IMR-90 (cell line): Measurements from ENCODE around the gene BPIFB2. TPM values are rescaled to one million over a fixed set of nuclear protein-coding genes. Genes with fewer than 3 reads are reported as not detected.

Source experiments
- ATAC-seq: fragments of 200-7000 bp; cut with Tn5 transposase; 2 replicates; pipeline ENCODE4 v1.9.1; 2020; ENCODE audit warnings: low read depth, mild to moderate bottlenecking, moderate library complexity
- BruUV-seq: library from RNA; stranded (reverse); fragments of 400-500 nt; replicated peaks from 2 replicates; lab custom pipeline; 2021; lab: Mats Ljungman, UMichigan
- CTCF ChIA-PET: fragments of 300-600 bp; formaldehyde crosslinking; extraction: SDS; loops from one replicate; lab custom pipeline; 2021; ENCODE audit warnings: antibody characterized with exemption; lab: Yijun Ruan, JAX
- POLR2A ChIA-PET: fragments of 300-600 bp; sonication (Branson Sonifier 250); formaldehyde crosslinking; loops from one replicate; lab custom pipeline; 2022; ENCODE audit warnings: antibody characterized with exemption; ENCODE audit not compliant: unreplicated experiment; lab: Charles Lee
- DNase-seq: peaks from one replicate; pipeline ENCODE4 v3.0.0; 2013
- H2AFZ ChIP-seq: replicated peaks from 2 replicates; pipeline ENCODE3; 2013; ENCODE audit warnings: low read length, mild to moderate bottlenecking; ENCODE audit not compliant: poor library complexity
- H2AK5ac ChIP-seq: 2 replicates; pipeline ENCODE4 v1.6.1; 2013; ENCODE audit warnings: low read depth, low read length, inconsistent platforms
- H2AK9ac ChIP-seq: replicated peaks from 2 replicates; pipeline ENCODE3; 2013; ENCODE audit warnings: mild to moderate bottlenecking, low read depth, low read length, moderate library complexity; ENCODE audit not compliant: poor library complexity
- H2BK120ac ChIP-seq: 2 replicates; pipeline ENCODE4 v1.6.1; 2013; ENCODE audit warnings: low read depth, low read length, inconsistent platforms
- H2BK15ac ChIP-seq: 3 replicates; pipeline ENCODE4 v1.6.1; 2013; ENCODE audit warnings: low read depth, low read length, inconsistent platforms
- H2BK20ac ChIP-seq: 2 replicates; pipeline ENCODE4 v1.6.1; 2013; ENCODE audit warnings: low read depth, mild to moderate bottlenecking, inconsistent platforms, low read length, moderate library complexity
- H2BK5ac ChIP-seq: 2 replicates; pipeline ENCODE4 v1.6.1; 2013; ENCODE audit warnings: mild to moderate bottlenecking, low read depth, low read length, inconsistent platforms; ENCODE audit not compliant: poor library complexity, severe bottlenecking
- H3K14ac ChIP-seq: replicated peaks from 2 replicates; pipeline ENCODE4 v1.6.1; 2013; ENCODE audit warnings: low read depth, low read length, inconsistent platforms
- H3K18ac ChIP-seq: 2 replicates; pipeline ENCODE4 v1.6.1; 2013; ENCODE audit warnings: low read depth, low read length, control low read depth
- H3K23ac ChIP-seq: 2 replicates; pipeline ENCODE4 v1.6.1; 2013; ENCODE audit warnings: low read depth, low read length, inconsistent platforms
- H3K27ac ChIP-seq: 2 replicates; pipeline ENCODE4 v1.5.1; 2013; ENCODE audit warnings: mild to moderate bottlenecking, control low read depth, low read length; ENCODE audit not compliant: insufficient read depth
- H3K27me3 ChIP-seq: 2 replicates; pipeline ENCODE4 v1.6.1; 2013; ENCODE audit warnings: low read length; ENCODE audit not compliant: control insufficient read depth, insufficient read depth
- H3K36me3 ChIP-seq: 2 replicates; pipeline ENCODE4 v1.6.1; 2013; ENCODE audit warnings: low read length, mixed read lengths; ENCODE audit not compliant: control insufficient read depth, insufficient read depth
- H3K4ac ChIP-seq: 2 replicates; pipeline ENCODE4 v1.6.1; 2013; ENCODE audit warnings: low read depth, low read length, inconsistent platforms
- H3K4me1 ChIP-seq: 2 replicates; pipeline ENCODE4 v1.6.1; 2013; ENCODE audit warnings: low read length, mixed read lengths; ENCODE audit not compliant: control insufficient read depth, insufficient read depth
- H3K4me2 ChIP-seq: 2 replicates; pipeline ENCODE4 v1.6.1; 2013; ENCODE audit warnings: low read depth, mild to moderate bottlenecking, control low read depth, low read length, moderate library complexity
- H3K4me3 ChIP-seq: 2 replicates; pipeline ENCODE4 v1.5.1; 2013; ENCODE audit warnings: low read depth, mild to moderate bottlenecking, control low read depth, low read length, moderate library complexity; ENCODE audit not compliant: insufficient read depth
- H3K56ac ChIP-seq: 2 replicates; pipeline ENCODE4 v1.6.1; 2013; ENCODE audit warnings: low read length, inconsistent platforms; ENCODE audit not compliant: insufficient read depth; ENCODE audit errors: extremely low read depth
- H3K79me1 ChIP-seq, 2 experiments: 2 replicates each; pipeline ENCODE4 v1.6.1; 2013; ENCODE audit warnings: low read length in 2 of 2, inconsistent platforms in 1 of 2, low read depth in 1 of 2
- H3K9ac ChIP-seq: 2 replicates; pipeline ENCODE4 v1.6.1; 2013; ENCODE audit warnings: low read depth, low read length, control low read depth
- H3K9me1 ChIP-seq: 2 replicates; pipeline ENCODE4 v1.6.1; 2013; ENCODE audit warnings: low read length, inconsistent platforms; ENCODE audit not compliant: insufficient read depth
- H3K9me3 ChIP-seq: 2 replicates; pipeline ENCODE4 v1.6.1; 2013; ENCODE audit warnings: low read length; ENCODE audit not compliant: control insufficient read depth, insufficient read depth
- H4K20me1 ChIP-seq: 2 replicates; pipeline ENCODE4 v1.6.1; 2013; ENCODE audit warnings: low read length, inconsistent platforms; ENCODE audit not compliant: insufficient read depth
- H4K5ac ChIP-seq: 2 replicates; pipeline ENCODE4 v1.6.1; 2013; ENCODE audit warnings: mild to moderate bottlenecking, low read depth, low read length, control low read depth
- H4K8ac ChIP-seq, 2 experiments: 2 replicates each; pipeline ENCODE4 v1.6.1; 2013; ENCODE audit warnings: low read depth in 2 of 2, low read length in 2 of 2, control low read depth in 1 of 2, inconsistent platforms in 1 of 2
- H4K91ac ChIP-seq: 2 replicates; pipeline ENCODE4 v1.6.1; 2013; ENCODE audit warnings: low read depth, low read length, inconsistent platforms; ENCODE audit not compliant: insufficient read depth
- BHLHE40 ChIP-seq: fragments of 150-350 bp; IDR thresholded peaks from 2 replicates; pipeline ENCODE4 v1.6.1; 2016; ENCODE audit warnings: mild to moderate bottlenecking, low read depth, low read length
- ELK1 ChIP-seq: fragments of 150-350 bp; IDR thresholded peaks from 2 replicates; pipeline ENCODE4 v1.6.1; 2016; ENCODE audit warnings: low read depth, mild to moderate bottlenecking, low read length, moderate library complexity, borderline replicate concordance
- MAFK ChIP-seq: IDR thresholded peaks from 2 replicates; pipeline ENCODE4 v1.6.1; 2012; ENCODE audit warnings: low read depth, low read length, improper control_type of control experiment
- MAZ ChIP-seq: IDR thresholded peaks from 2 replicates; pipeline ENCODE4 v1.6.1; 2012; ENCODE audit warnings: low read depth, mild to moderate bottlenecking, low read length, improper control_type of control experiment, moderate library complexity, borderline replicate concordance
- POLR2A ChIP-seq: IDR thresholded peaks from 2 replicates; pipeline ENCODE4 v1.6.1; 2012; ENCODE audit warnings: mild to moderate bottlenecking, low read depth, low read length
- USF2 ChIP-seq: fragments of 150-350 bp; IDR thresholded peaks from 2 replicates; pipeline ENCODE4 v1.6.1; 2017; ENCODE audit warnings: mild to moderate bottlenecking, antibody characterized with exemption, low read length, low read depth
- WGBS, 2 experiments: methylation state at CpG; one replicate each; pipeline versions ENCODE4 v1.1.5 to v1.1.7; 2013; ENCODE audit warnings: missing lambda C conversion rate in 2 of 2; ENCODE audit not compliant: insufficient read length in 1 of 2; ENCODE audit errors: extremely low coverage in 2 of 2; 5-methylcytosine and 5-hydroxymethylcytosine counted together
- dilution Hi-C: fragments of 300-500 bp; cut with HindIII; formaldehyde crosslinking; loops from one replicate; pipeline ENCODE4 v1.14.3; 2018; ENCODE audit warnings: low sequenced_read_pairs; ENCODE audit not compliant: unreplicated experiment
- in situ Hi-C: fragments of 300-500 bp; cut with MboI; formaldehyde crosslinking; loops from 3 replicates; pipeline ENCODE4 v1.14.3; 2019; ENCODE audit warnings: low sequenced_read_pairs, inconsistent platforms, mixed read lengths
- intact Hi-C: fragments of 100-400 bp; cut with micrococcal nuclease; formaldehyde crosslinking; loops from 2 replicates; pipeline ENCODE4 v1.10.0; 2022
- polyA plus RNA-seq, 3 experiments: library from polyadenylated mRNA; depleted of rRNA; stranded (reverse); fragments of >200 nt; gene quantifications; 2 replicates each; pipeline ENCODE4 v1.2.3, GENCODE V29; 2012; ENCODE audit warnings: low replicate concordance in 1 of 3
- total RNA-seq: library from RNA; depleted of rRNA; stranded (reverse); fragments of >200 nt; gene quantifications from 2 replicates; pipeline ENCODE4 v1.2.3, GENCODE V29; 2012

BPIFB2 gene
- total and polyA plus RNA-seq, 2 of the 4 experiments (the other 2 are of a cell fraction) = not detected

- Histone ChIP-seq H3K4ac (no peak overlapping the region), H2AFZ (no peak overlapping the region), H3K27me3 (peaks cover 21% of the 10 kb centered on the region; the same call in 1 of the 2 replicates), H3K4me3 (no peak overlapping the region), H2AK5ac (no peak overlapping the region), H3K4me2 (no peak overlapping the region), H2BK5ac (no peak overlapping the region), H4K91ac (no peak overlapping the region), H2BK15ac (no peak overlapping the region), H3K36me3 (no peaks in the 10 kb centered on the region), H4K20me1 (no peaks in the 10 kb centered on the region), H3K14ac (no peak overlapping the region), H3K27ac (no peak overlapping the region), H3K18ac (no peak overlapping the region), H3K9me1 (no peaks in the 10 kb centered on the region), H2AK9ac (no peak overlapping the region), H3K9me3 (no peaks in the 10 kb centered on the region), H4K5ac (no peak overlapping the region), H3K23ac (no peak overlapping the region), H4K8ac (no peak overlapping the region), H2BK20ac (no peak overlapping the region), H3K56ac (no peak overlapping the region), H3K9ac (no peak overlapping the region), H3K79me1 (no peaks in the 10 kb centered on the region), H2BK120ac (no peak overlapping the region), H3K4me1 (no peaks in the 10 kb centered on the region)
- in situ Hi-C loops = no loop called here
- ATAC-seq = no peak
- dilution Hi-C loops = no loop called here
- no peak for DNase-seq
- ChIA-PET CTCF (no interaction called here), POLR2A (no interaction called here)
- intact Hi-C loops = no loop called here
- no peak for TF ChIP-seq BHLHE40
- no peak for TF ChIP-seq POLR2A
- no peak for TF ChIP-seq MAZ
- no peak for TF ChIP-seq MAFK
- TF ChIP-seq ELK1 = no peak
- no peak for TF ChIP-seq USF2
- WGBS, 2 experiments = 30% methylated on average over 6 of the region's 7 CpGs; no CpG with 5 or more reads in 1 of the 2 experiments
- BruUV-seq = no TSS peak
These were observed 29.5 kb upstream of the BPIFB2 start for GRCh38 chr20:32978009-32978335.
